HepG2 (cell line): ENCODE measurements around the gene DHX16. TPM values are rescaled to one million over a fixed set of nuclear protein-coding genes. Genes with fewer than 3 reads are reported as not detected.

Experiments
- EP300 ChIP-seq, 3 experiments: sonication (generic) in 1 of 3; formaldehyde crosslinking in 1 of 3; IDR thresholded peaks; 2 replicates each; pipeline versions ENCODE4 v1.5.1 to v1.6.1; 2011 to 2020; ENCODE audit warnings: low read depth in 2 of 3, low read length in 2 of 3, borderline replicate concordance in 1 of 3, improper control_type of control experiment in 1 of 3, mild to moderate bottlenecking in 1 of 3, missing genetic modification reagents in 1 of 3, moderate library complexity in 1 of 3
- GATA4 ChIP-seq: sonication (generic); IDR thresholded peaks from 2 replicates; pipeline ENCODE4 v1.6.1; 2016; ENCODE audit warnings: antibody characterized with exemption, low read depth, borderline replicate concordance
- HDAC6 ChIP-seq: fragments of 200-600 bp; sonication (generic); IDR thresholded peaks from 2 replicates; pipeline ENCODE4 v1.7.0; 2017; ENCODE audit warnings: mild to moderate bottlenecking, antibody characterized with exemption, low read length, low read depth
- KDM5A ChIP-seq: fragments of 200-600 bp; sonication (generic); IDR thresholded peaks from 2 replicates; pipeline ENCODE4 v1.7.0; 2018; ENCODE audit warnings: antibody characterized with exemption, mild to moderate bottlenecking, low read length, borderline replicate concordance
- MTA1 ChIP-seq: sonication (generic); formaldehyde crosslinking; IDR thresholded peaks from 2 replicates; pipeline ENCODE4 v1.4.0; 2020; ENCODE audit warnings: missing genetic modification reagents, mild to moderate bottlenecking, borderline replicate concordance
- NFE2 ChIP-seq: sonication (generic); formaldehyde crosslinking; IDR thresholded peaks from 2 replicates; pipeline ENCODE4 v1.4.0; 2020; ENCODE audit warnings: missing genetic modification reagents
- PRPF4 ChIP-seq: fragments of 200-400 bp; formaldehyde crosslinking; IDR thresholded peaks from 2 replicates; pipeline ENCODE4 v1.6.1; 2016; ENCODE audit warnings: low read length, low read depth; ENCODE audit not compliant: poor library complexity, severe bottlenecking
- RBM39 ChIP-seq: fragments of 200-400 bp; formaldehyde crosslinking; IDR thresholded peaks from one replicate; pipeline ENCODE4 v1.6.1; 2018; ENCODE audit warnings: antibody characterized with exemption, mild to moderate bottlenecking, low read depth, low read length; ENCODE audit not compliant: poor library complexity, severe bottlenecking
- SALL2 ChIP-seq: sonication (generic); formaldehyde crosslinking; IDR thresholded peaks from 2 replicates; pipeline ENCODE4 v1.8.1; 2023; ENCODE audit warnings: mild to moderate bottlenecking, missing genetic modification reagents, inconsistent platforms
- SAP130 ChIP-seq: IDR thresholded peaks from 2 replicates; pipeline ENCODE4 v1.6.1; 2016; ENCODE audit warnings: low read depth
- SMAD3 ChIP-seq: sonication (generic); formaldehyde crosslinking; IDR thresholded peaks from 2 replicates; pipeline ENCODE4 v1.4.0; 2020; ENCODE audit warnings: missing genetic modification reagents
- SOX13 ChIP-seq, 3 experiments: fragments of 450-650 bp in 1 of 3; sonication (generic) in 1 of 3; formaldehyde crosslinking in 1 of 3; IDR thresholded peaks in 2 of 3; conservative IDR thresholded peaks in 1 of 3; 2 replicates each; pipeline versions ENCODE4 v1.5.0 to v1.6.1; 2016 to 2020; ENCODE audit warnings: antibody characterized with exemption in 1 of 3, mild to moderate bottlenecking in 1 of 3, missing compliant biosample characterization in 1 of 3, missing genetic modification reagents in 1 of 3, moderate library complexity in 1 of 3
- ZNF124 ChIP-seq: sonication (generic); formaldehyde crosslinking; IDR thresholded peaks from 2 replicates; pipeline ENCODE4 v1.4.0; 2020; ENCODE audit warnings: missing genetic modification reagents
- ZNF225 ChIP-seq: sonication (generic); formaldehyde crosslinking; IDR thresholded peaks from 2 replicates; pipeline ENCODE4 v1.4.0; 2020; ENCODE audit warnings: mild to moderate bottlenecking, missing genetic modification reagents
- ZNF253 ChIP-seq: sonication (generic); formaldehyde crosslinking; IDR thresholded peaks from 2 replicates; pipeline ENCODE4 v1.8.0; 2022; ENCODE audit warnings: mild to moderate bottlenecking, missing genetic modification reagents, borderline replicate concordance
- ZNF3 ChIP-seq: IDR thresholded peaks from 2 replicates; pipeline ENCODE4 v1.7.0; 2017; ENCODE audit warnings: inconsistent platforms
- ZNF343 ChIP-seq: sonication (generic); formaldehyde crosslinking; IDR thresholded peaks from 2 replicates; pipeline ENCODE4 v1.4.0; 2020; ENCODE audit warnings: mild to moderate bottlenecking, missing genetic modification reagents
- ZNF468 ChIP-seq: sonication (generic); formaldehyde crosslinking; IDR thresholded peaks from 2 replicates; pipeline ENCODE4 v1.8.0; 2022; ENCODE audit warnings: mild to moderate bottlenecking, moderate library complexity, missing genetic modification reagents
- polyA plus RNA-seq, 8 experiments: library from polyadenylated mRNA; depleted of rRNA in 3 of 8; stranded (reverse) in 7 of 8; unstranded in 1 of 8; fragments of >200 nt; fragmentation: Illumina TruSeq in 4 of 8; extraction: Trizol in 4 of 8; gene quantifications; 2 replicates each; pipeline versions ENCODE4 v1.2.1 to v1.2.3, GENCODE V29; 2011 to 2016; ENCODE audit warnings: low read depth in 4 of 8, missing spikeins in 1 of 8, mixed read lengths in 1 of 8; ENCODE audit not compliant: insufficient read depth in 1 of 8
- total RNA-seq, 5 experiments: library from RNA; depleted of rRNA; stranded (reverse); fragments of >200 nt; fragmentation: Illumina TruSeq; extraction: Trizol; gene quantifications; 2 replicates each; pipeline ENCODE4 v1.2.3, GENCODE V29; 2016; ENCODE audit warnings: low read depth in 1 of 5
- TF ChIP-seq, protein P1 (sequence below): IDR thresholded peaks from 2 replicates; pipeline ENCODE4 v1.6.1; 2016; ENCODE audit warnings: missing biosample characterization, missing genetic modification reagents, low read depth
- TF ChIP-seq, protein P2 (sequence below): sonication (generic); formaldehyde crosslinking; IDR thresholded peaks from 2 replicates; pipeline ENCODE4 v1.5.1; 2020; ENCODE audit warnings: missing genetic modification reagents, mild to moderate bottlenecking, borderline replicate concordance
- TF ChIP-seq, protein P3 (sequence below): sonication (generic); formaldehyde crosslinking; IDR thresholded peaks from 2 replicates; pipeline ENCODE4 v1.4.0; 2020; ENCODE audit warnings: mild to moderate bottlenecking, missing genetic modification reagents

Gene DHX16
- total and polyA plus RNA-seq, 2 of the 13 experiments (the other 11 are each of a cell fraction or from before 2014, with no cell fraction given) = 57.0 to 58.5 TPM

- TF ChIP-seq SAP130 (CRISPR knock-in tag) = peak; percentile 84
- TF ChIP-seq HDAC6 = no peak
- TF ChIP-seq, protein P1, sequence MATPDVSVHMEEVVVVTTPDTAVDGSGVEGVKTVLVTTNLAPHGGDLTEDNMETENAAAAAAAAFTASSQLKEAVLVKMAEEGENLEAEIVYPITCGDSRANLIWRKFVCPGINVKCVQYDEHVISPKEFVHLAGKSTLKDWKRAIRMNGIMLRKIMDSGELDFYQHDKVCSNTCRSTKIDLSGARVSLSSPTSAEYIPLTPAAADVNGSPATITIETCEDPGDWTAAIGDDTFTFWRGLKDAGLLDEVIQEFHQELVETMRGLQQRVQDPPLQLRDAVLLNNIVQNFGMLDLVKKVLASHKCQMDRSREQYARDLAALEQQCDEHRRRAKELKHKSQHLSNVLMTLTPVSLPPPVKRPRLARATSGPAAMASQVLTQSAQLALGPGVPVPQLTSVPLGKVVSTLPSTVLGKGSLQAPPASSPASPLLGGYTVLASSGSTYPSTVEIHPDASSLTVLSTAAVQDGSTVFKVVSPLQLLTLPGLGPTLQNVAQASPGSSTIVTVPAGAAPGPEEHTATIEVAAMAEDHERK (CRISPR knock-in tag) = no peak
- TF ChIP-seq, protein P2, sequence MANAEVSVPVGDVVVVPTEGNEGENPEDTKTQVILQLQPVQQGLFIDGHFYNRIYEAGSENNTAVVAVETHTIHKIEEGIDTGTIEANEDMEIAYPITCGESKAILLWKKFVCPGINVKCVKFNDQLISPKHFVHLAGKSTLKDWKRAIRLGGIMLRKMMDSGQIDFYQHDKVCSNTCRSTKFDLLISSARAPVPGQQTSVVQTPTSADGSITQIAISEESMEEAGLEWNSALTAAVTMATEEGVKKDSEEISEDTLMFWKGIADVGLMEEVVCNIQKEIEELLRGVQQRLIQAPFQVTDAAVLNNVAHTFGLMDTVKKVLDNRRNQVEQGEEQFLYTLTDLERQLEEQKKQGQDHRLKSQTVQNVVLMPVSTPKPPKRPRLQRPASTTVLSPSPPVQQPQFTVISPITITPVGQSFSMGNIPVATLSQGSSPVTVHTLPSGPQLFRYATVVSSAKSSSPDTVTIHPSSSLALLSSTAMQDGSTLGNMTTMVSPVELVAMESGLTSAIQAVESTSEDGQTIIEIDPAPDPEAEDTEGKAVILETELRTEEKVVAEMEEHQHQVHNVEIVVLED (CRISPR knock-in tag) = no peak
- no peak; a peak in 1 of 4 replicates for TF ChIP-seq EP300 (IDR thresholded peaks at IDR 0.05; ENCODE audit: low read depth in 2 of 2, low read length in 2 of 2)
- peak; percentile 52; the same call in 1 of the 2 replicates for TF ChIP-seq EP300 (CRISPR knock-in tag; IDR thresholded peaks at IDR 0.05; ENCODE audit: borderline replicate concordance)
- no peak; the same call in 1 of the 2 replicates for TF ChIP-seq ZNF3 (CRISPR knock-in tag)
- TF ChIP-seq RBM39 = peak; percentile 30
- TF ChIP-seq ZNF468 (CRISPR knock-in tag) = no peak
- TF ChIP-seq MTA1 (CRISPR knock-in tag) = peak; percentile 54; the same call in 1 of the 2 replicates
- peak; percentile 55; the same call in 1 of the 2 replicates for TF ChIP-seq ZNF124
- TF ChIP-seq, protein P3, sequence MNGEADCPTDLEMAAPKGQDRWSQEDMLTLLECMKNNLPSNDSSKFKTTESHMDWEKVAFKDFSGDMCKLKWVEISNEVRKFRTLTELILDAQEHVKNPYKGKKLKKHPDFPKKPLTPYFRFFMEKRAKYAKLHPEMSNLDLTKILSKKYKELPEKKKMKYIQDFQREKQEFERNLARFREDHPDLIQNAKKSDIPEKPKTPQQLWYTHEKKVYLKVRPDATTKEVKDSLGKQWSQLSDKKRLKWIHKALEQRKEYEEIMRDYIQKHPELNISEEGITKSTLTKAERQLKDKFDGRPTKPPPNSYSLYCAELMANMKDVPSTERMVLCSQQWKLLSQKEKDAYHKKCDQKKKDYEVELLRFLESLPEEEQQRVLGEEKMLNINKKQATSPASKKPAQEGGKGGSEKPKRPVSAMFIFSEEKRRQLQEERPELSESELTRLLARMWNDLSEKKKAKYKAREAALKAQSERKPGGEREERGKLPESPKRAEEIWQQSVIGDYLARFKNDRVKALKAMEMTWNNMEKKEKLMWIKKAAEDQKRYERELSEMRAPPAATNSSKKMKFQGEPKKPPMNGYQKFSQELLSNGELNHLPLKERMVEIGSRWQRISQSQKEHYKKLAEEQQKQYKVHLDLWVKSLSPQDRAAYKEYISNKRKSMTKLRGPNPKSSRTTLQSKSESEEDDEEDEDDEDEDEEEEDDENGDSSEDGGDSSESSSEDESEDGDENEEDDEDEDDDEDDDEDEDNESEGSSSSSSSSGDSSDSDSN (CRISPR knock-in tag) = peak; percentile 21; the same call in 1 of the 2 replicates
- TF ChIP-seq NFE2 = no peak
- TF ChIP-seq SMAD3 (CRISPR knock-in tag) = no peak
- TF ChIP-seq PRPF4 = peak; percentile 81
- TF ChIP-seq SOX13 (IDR thresholded peaks at IDR 0.05) = peak; percentile 12; the same call in 1 of the 2 replicates
- TF ChIP-seq SOX13 (CRISPR knock-in tag; conservative IDR thresholded peaks at IDR 0.05 in 1 of 2, IDR thresholded peaks at IDR 0.05 in 1 of 2) = peak; percentile 18 to 85; a peak in 2 of 4 replicates
- TF ChIP-seq ZNF253 (CRISPR knock-in tag) = no peak
- TF ChIP-seq SALL2 (CRISPR knock-in tag) = no peak; the same call in 1 of the 2 replicates
- no peak; the same call in 1 of the 2 replicates for TF ChIP-seq ZNF225
- TF ChIP-seq GATA4 = no peak
- TF ChIP-seq ZNF343 (CRISPR knock-in tag) = 0 out of 2 replicates have a peak, but pooled peaks have one; percentile 18
- peak; percentile 74 for TF ChIP-seq KDM5A
These were observed 48.6 kb upstream of the DHX16 start (continued) for GRCh38 chr6:30721198-30722024.
